ENCODE measurements around the gene PSMD11.

The PSMD11 gene

GRCh38 chr17:32516940-32517701 lies 72.8 kb downstream of the PSMD11 start:
- Histone ChIP-seq H3K27me3 (ENCODE audit: insufficient read depth, low read depth, severe bottlenecking) (no peaks in the 10 kb centered on the region), H3K36me3 (no peaks in the 10 kb centered on the region), H3K27ac (peak overlapping the region; percentile 20), H3K4me3 (ENCODE audit: low read depth, low read length) (no peak overlapping the region), H3K9me3 (ENCODE audit: severe bottlenecking) (no peaks in the 10 kb centered on the region)
- TF ChIP-seq, protein P1, sequence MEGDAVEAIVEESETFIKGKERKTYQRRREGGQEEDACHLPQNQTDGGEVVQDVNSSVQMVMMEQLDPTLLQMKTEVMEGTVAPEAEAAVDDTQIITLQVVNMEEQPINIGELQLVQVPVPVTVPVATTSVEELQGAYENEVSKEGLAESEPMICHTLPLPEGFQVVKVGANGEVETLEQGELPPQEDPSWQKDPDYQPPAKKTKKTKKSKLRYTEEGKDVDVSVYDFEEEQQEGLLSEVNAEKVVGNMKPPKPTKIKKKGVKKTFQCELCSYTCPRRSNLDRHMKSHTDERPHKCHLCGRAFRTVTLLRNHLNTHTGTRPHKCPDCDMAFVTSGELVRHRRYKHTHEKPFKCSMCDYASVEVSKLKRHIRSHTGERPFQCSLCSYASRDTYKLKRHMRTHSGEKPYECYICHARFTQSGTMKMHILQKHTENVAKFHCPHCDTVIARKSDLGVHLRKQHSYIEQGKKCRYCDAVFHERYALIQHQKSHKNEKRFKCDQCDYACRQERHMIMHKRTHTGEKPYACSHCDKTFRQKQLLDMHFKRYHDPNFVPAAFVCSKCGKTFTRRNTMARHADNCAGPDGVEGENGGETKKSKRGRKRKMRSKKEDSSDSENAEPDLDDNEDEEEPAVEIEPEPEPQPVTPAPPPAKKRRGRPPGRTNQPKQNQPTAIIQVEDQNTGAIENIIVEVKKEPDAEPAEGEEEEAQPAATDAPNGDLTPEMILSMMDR (IDR thresholded peaks at IDR 0.05; ENCODE audit: low read depth, low read length), result no peak
- DNase-seq, result peak; percentile 36

DNA sequence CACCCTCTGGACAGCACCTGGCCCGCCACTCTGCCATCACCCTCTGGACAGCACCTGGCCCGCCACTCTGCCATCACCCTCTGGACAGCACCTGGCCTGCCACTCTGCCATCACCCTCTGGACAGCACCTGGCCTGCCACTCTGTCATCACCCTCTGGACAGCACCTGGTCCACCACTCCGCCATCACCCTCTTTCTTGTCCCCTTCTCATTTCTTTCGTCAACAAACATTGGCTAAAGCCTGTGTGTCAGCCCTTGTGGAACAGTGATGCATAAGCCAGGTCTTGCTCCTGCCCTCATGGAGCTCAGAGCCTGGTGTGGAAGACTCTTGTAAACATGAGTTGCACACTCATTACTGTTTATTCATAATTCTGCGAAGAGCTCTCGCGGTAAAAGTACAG lies 73.7 kb downstream of the PSMD11 start:
- H3K27me3 ChIP-seq (ENCODE audit: insufficient read depth, low read depth, severe bottlenecking), result no peaks in the 10 kb centered on the region
- peak overlapping the region; percentile 96; the same call in 1 of the 2 replicates for H3K27ac ChIP-seq
- no peaks in the 10 kb centered on the region for H3K36me3 ChIP-seq
- no peak overlapping the region for H3K4me3 ChIP-seq (ENCODE audit: low read depth, low read length)
- no peak for DNase-seq
- no peaks in the 10 kb centered on the region for H3K9me3 ChIP-seq (ENCODE audit: severe bottlenecking)
- TF ChIP-seq, protein P1 (IDR thresholded peaks at IDR 0.05; ENCODE audit: low read depth, low read length), result no peak

DNA sequence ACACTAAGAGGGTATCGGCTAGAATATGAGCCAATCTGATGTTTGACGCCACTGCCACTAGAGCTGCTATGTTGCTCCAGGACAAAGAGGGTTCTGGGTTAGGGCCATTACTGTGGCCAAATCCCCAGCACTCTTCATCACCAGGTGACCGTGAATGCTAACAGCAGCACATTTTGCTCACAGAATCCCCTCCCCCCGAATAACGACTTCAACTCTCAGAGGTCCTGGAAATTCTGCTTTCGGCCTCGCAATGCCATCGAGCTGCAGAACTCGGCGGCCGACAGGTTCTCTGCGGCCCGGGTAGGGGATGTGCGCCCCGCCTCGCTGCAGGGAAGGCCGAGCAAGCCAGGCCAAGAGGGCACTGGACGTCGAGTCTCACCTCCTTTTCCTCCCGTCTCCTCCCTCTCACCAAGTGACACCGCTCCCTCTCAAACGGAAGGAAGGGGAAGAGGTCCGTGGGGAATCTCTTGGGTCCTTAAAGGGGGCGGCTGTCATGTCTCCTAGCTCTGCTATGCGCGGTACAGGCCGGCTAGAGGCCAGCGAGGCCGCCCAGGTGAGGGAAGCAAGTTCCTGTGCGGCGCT lies 74.4 kb downstream of the PSMD11 start:
- Histone ChIP-seq H3K4me3 (ENCODE audit: low read depth, low read length) (peak overlapping the region; percentile 49), H3K27me3 (ENCODE audit: insufficient read depth, low read depth, severe bottlenecking) (no peaks in the 10 kb centered on the region), H3K36me3 (no peaks in the 10 kb centered on the region), H3K27ac (peak overlapping the region; percentile 96), H3K9me3 (ENCODE audit: severe bottlenecking) (no peaks in the 10 kb centered on the region)
- DNase-seq, result no peak
- TF ChIP-seq, protein P1 (IDR thresholded peaks at IDR 0.05; ENCODE audit: low read depth, low read length), result no peak

DNA sequence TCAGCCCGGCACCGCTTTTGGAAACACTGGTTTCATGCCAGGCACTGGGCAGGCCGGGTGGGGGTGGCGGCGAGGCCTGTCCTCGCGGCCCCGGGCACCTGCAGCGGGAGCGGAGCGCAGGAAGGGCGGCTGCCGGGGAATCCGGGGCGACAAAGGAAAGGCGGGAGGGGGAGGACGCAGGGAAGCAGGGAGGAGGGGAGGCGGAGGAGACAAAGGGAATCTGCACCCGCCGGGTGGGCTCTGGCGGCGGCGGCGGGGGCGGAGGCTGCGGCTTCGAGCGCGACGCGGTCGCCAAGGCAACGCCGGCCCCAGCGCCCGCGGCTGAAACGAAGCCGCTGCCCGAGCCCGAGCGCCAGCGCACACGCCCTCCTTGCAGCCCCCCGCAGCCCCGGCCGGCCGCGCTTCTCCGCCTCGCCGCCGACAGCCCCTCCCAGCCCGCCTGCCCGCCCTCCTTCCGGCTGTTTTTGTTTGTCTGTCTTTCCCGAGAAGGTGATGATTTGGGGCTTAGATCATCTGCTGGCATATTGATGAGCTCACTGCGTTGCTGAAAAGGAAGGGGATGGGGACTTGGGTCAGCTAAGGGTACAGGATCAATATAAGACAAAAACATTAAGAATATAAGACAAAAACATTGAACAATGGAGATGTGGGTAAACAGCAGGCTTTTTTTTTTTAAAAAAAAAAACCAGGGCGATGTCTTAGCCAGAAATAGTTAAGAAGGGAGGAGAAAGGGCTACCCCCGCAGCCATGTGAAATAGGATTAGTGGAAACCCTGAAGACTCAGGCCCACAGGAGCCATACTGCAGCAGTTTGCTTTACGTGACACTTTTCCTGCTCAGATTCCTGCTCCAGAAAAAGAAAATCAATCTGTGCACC lies 75.2 kb downstream of the PSMD11 start:
- Histone ChIP-seq H3K27ac (peak overlapping the region; percentile 96), H3K36me3 (no peaks in the 10 kb centered on the region), H3K4me3 (ENCODE audit: low read depth, low read length) (peak overlapping the region; percentile 49), H3K27me3 (ENCODE audit: insufficient read depth, low read depth, severe bottlenecking) (no peaks in the 10 kb centered on the region), H3K9me3 (ENCODE audit: severe bottlenecking) (no peaks in the 10 kb centered on the region)
- TF ChIP-seq, protein P1 (IDR thresholded peaks at IDR 0.05; ENCODE audit: low read depth, low read length), result no peak
- peak; percentile 81 for DNase-seq

GRCh38 chr17:32520104-32520701 lies 75.9 kb downstream of the PSMD11 start:
- peak; percentile 62 for DNase-seq
- peak overlapping the region; percentile 48 for H3K4me3 ChIP-seq (ENCODE audit: low read depth, low read length)
- H3K27me3 ChIP-seq (ENCODE audit: insufficient read depth, low read depth, severe bottlenecking), result no peaks in the 10 kb centered on the region
- peak overlapping the region; percentile 96 for H3K27ac ChIP-seq
- H3K36me3 ChIP-seq, result no peaks in the 10 kb centered on the region
- no peaks in the 10 kb centered on the region for H3K9me3 ChIP-seq (ENCODE audit: severe bottlenecking)
- TF ChIP-seq, protein P1 (IDR thresholded peaks at IDR 0.05; ENCODE audit: low read depth, low read length), result no peak

Data from WERI-Rb-1 (cell line).